ENCODE measurements around the gene HEXIM2.

DNA sequence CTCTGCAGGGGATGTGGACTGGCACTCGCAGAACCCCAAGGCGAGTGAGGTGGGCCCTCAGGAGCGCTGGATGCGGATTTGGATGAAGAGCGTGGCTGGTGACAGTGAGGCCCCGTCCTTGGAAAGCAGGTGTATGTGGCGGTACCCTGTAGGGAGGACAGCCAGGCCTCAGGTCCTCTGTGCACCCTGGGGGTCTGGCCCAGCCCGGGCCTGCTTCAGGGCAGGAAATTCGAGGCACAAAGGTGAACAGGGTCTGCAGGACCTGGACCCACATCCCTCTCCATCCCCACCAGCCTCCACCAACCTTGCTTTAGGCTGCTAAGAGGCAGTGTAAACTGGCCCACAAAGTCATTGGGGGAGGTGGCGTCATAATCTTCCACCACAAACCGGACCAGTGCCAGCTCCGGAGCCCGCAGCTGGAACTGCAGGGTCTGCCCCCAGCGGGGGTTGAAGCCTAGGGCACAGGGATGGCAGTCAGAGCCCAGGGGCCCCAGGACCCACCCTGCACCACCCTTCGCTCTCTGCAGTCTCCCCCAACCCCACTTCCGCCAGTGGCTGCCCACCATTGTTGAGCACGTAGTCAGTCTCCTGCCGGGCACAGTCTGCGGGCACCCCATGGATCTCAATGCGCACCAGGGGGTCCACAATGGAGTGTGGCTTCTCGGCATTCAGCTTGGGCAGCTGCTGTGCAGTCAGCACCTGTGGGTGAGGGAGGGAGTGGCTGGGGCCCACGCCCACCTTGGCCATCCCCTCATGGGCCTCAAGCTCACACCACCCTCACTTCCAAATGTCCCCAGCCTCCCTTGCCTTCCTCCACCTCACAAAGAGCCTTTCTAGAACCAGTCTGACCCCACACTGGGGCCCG, 48.9 kb upstream of the HEXIM2 start:
- TF ChIP-seq CTCF (conservative IDR thresholded peaks at IDR 0.05) (no peak), EZH2 (IDR thresholded peaks at IDR 0.05; ENCODE audit: low read depth) (no peak)

All from PC-9 (cell line).